OCI-LY7 (cell line): ENCODE data around the gene MRPS24. TPM values are rescaled to one million over a fixed set of nuclear protein-coding genes. Genes with fewer than 3 reads are reported as not detected.
"Not testable (repeated sequence)": the region's sequence is repeated elsewhere in the genome, so short reads cannot be mapped to it uniquely, and the experiment has no call there.

Experiments used
- BruUV-seq: library from RNA; stranded (reverse); fragments of 400-500 nt; replicated peaks from 2 replicates; lab custom pipeline; 2021; lab: Mats Ljungman, UMichigan
- CTCF ChIA-PET: fragments of 300-600 bp; sonication (Branson Sonifier 250); formaldehyde crosslinking; loops from one replicate; lab custom pipeline; 2022; ENCODE audit warnings: antibody characterized with exemption; ENCODE audit not compliant: unreplicated experiment; lab: Charles Lee
- POLR2A ChIA-PET: fragments of 300-600 bp; sonication (Branson Sonifier 250); formaldehyde crosslinking; loops from one replicate; lab custom pipeline; 2022; ENCODE audit warnings: antibody characterized with exemption; lab: Charles Lee
- DNase-seq: peaks from one replicate; pipeline ENCODE4 v3.0.0-alpha.2; 2015; ENCODE audit warnings: low spot score
- H2AFZ ChIP-seq: fragments of 200-600 bp; sonication (generic), shearing (Covaris generic); 2 replicates; pipeline ENCODE4 v1.6.1; 2014; ENCODE audit warnings: mild to moderate bottlenecking, antibody characterized with exemption, low read length, moderate library complexity
- H3K27ac ChIP-seq: fragments of 200-600 bp; sonication (generic); 2 replicates; pipeline ENCODE4 v1.5.1; 2014; ENCODE audit warnings: mixed run types, low read depth, mild to moderate bottlenecking, moderate library complexity, low read length, inconsistent platforms; ENCODE audit not compliant: poor library complexity, severe bottlenecking
- H3K36me3 ChIP-seq: fragments of 200-600 bp; sonication (generic); 2 replicates; pipeline ENCODE4 v1.6.1; 2014; ENCODE audit warnings: mild to moderate bottlenecking, antibody characterized with exemption, low read length, moderate library complexity, mixed read lengths; ENCODE audit not compliant: insufficient read depth
- H3K4me1 ChIP-seq: fragments of 200-600 bp; sonication (generic); 2 replicates; pipeline ENCODE4 v1.5.1; 2014; ENCODE audit warnings: mild to moderate bottlenecking, low read length; ENCODE audit not compliant: insufficient read depth, poor library complexity, severe bottlenecking
- H3K4me2 ChIP-seq: fragments of 200-600 bp; sonication (generic); 2 replicates; pipeline ENCODE4 v1.6.1; 2014; ENCODE audit warnings: mild to moderate bottlenecking, low read length
- H3K4me3 ChIP-seq: fragments of 200-600 bp; sonication (generic); 2 replicates; pipeline ENCODE4 v1.5.1; 2014; ENCODE audit warnings: mild to moderate bottlenecking, low read depth, low read length; ENCODE audit not compliant: poor library complexity, severe bottlenecking
- H3K79me2 ChIP-seq: fragments of 200-600 bp; sonication (generic); 2 replicates; pipeline ENCODE4 v1.6.1; 2016; ENCODE audit warnings: low read depth, mild to moderate bottlenecking, low read length, moderate library complexity, mixed read lengths; ENCODE audit not compliant: insufficient read depth
- H3K9me2 ChIP-seq: fragments of 200-600 bp; sonication (generic); 2 replicates; pipeline ENCODE4 v1.6.1; 2016; ENCODE audit warnings: mild to moderate bottlenecking, low read length, mixed read lengths; ENCODE audit not compliant: insufficient read depth
- H3K9me3 ChIP-seq: fragments of 200-600 bp; sonication (generic); 2 replicates; pipeline ENCODE4 v1.6.1; 2014; ENCODE audit warnings: mild to moderate bottlenecking, mixed run types, low read length, mixed read lengths
- H4K20me1 ChIP-seq: fragments of 200-600 bp; sonication (generic); 2 replicates; pipeline ENCODE4 v1.6.1; 2014; ENCODE audit warnings: mild to moderate bottlenecking, antibody characterized with exemption, low read length, moderate library complexity, mixed read lengths; ENCODE audit not compliant: insufficient read depth
- CTCF ChIP-seq: fragments of 200-600 bp; sonication (generic); conservative IDR thresholded peaks from 2 replicates; pipeline ENCODE4 v1.5.1; 2014; ENCODE audit warnings: mild to moderate bottlenecking, antibody characterized with exemption, low read length, moderate library complexity, mixed read lengths
- EZH2phosphoT487 ChIP-seq: fragments of 200-600 bp; sonication (generic); IDR thresholded peaks from 2 replicates; pipeline ENCODE4 v1.6.1; 2018; ENCODE audit warnings: low read depth, borderline replicate concordance, mild to moderate bottlenecking, mixed run types, antibody characterized with exemption, low read length, moderate library complexity, mixed read lengths
- intact Hi-C: fragments of 100-400 bp; cut with micrococcal nuclease; formaldehyde crosslinking; loops from one replicate; pipeline ENCODE4 v1.10.0; 2022; ENCODE audit not compliant: unreplicated experiment
- total RNA-seq, 2 experiments: library from RNA; depleted of rRNA in 1 of 2; stranded (reverse); fragments of >200 nt in 1 of 2; shearing (Covaris generic) in 1 of 2; gene quantifications; 2 replicates each; pipeline ENCODE4 v1.2.3, GENCODE V29; 2014 to 2022

The MRPS24 gene
- total RNA-seq, 2 experiments from 2014 or later, result 65.1 to 83.4 TPM

GRCh38 chr7:43902542-43903054, 33.3 kb upstream of the MRPS24 start:
- ChIA-PET POLR2A (no interaction called here), CTCF (no interaction called here)
- H3K9me3 ChIP-seq, result no peaks in the 10 kb centered on the region
- DNase-seq, result no peak
- no peaks in the 10 kb centered on the region for H3K79me2 ChIP-seq
- H4K20me1 ChIP-seq, result no peaks in the 10 kb centered on the region
- no peak overlapping the region for H3K27ac ChIP-seq
- no peak overlapping the region for H3K4me2 ChIP-seq
- no TSS peak for BruUV-seq
- no peaks in the 10 kb centered on the region for H3K36me3 ChIP-seq
- no peak overlapping the region for H3K4me3 ChIP-seq
- no peaks in the 10 kb centered on the region for H3K9me2 ChIP-seq
- intact Hi-C loops, result no loop called here
- TF ChIP-seq CTCF, result no peak
- no peak for TF ChIP-seq EZH2phosphoT487
- no peaks in the 10 kb centered on the region for H3K4me1 ChIP-seq
- H2AFZ ChIP-seq, result no peak overlapping the region

GRCh38 chr7:43898571-43898970, 29.3 kb upstream of the MRPS24 start:
- H2AFZ ChIP-seq, CTCF ChIA-PET, H3K27ac ChIP-seq, H3K4me1 ChIP-seq, BruUV-seq, H3K4me3 ChIP-seq, H3K4me2 ChIP-seq, H3K9me3 ChIP-seq, H3K9me2 ChIP-seq, H3K79me2 ChIP-seq, DNase-seq, intact Hi-C loops, H3K36me3 ChIP-seq, H4K20me1 ChIP-seq: not testable (repeated sequence)
- POLR2A ChIA-PET, result interaction anchor here (0.7 kb wide), 1 partner anchor 312 kb away, joined by 3 read pairs; no protein-coding TSS in a partner anchor

- intact Hi-C loops, result no loop called here
- BruUV-seq, result no TSS peak
- no peaks in the 10 kb centered on the region for H3K9me2 ChIP-seq
- H3K27ac ChIP-seq, result no peak overlapping the region
- H3K36me3 ChIP-seq, result no peaks in the 10 kb centered on the region
- H2AFZ ChIP-seq, result no peak overlapping the region
- ChIA-PET POLR2A (no interaction called here), CTCF (no interaction called here)
- TF ChIP-seq CTCF (no peak), EZH2phosphoT487 (no peak)
- DNase-seq, result no peak
- H3K9me3 ChIP-seq, result no peaks in the 10 kb centered on the region
- no peak overlapping the region for H3K4me3 ChIP-seq
- no peaks in the 10 kb centered on the region for H3K4me1 ChIP-seq
- no peak overlapping the region for H3K4me2 ChIP-seq
- H4K20me1 ChIP-seq, result no peaks in the 10 kb centered on the region
- H3K79me2 ChIP-seq, result no peaks in the 10 kb centered on the region
Observed at GRCh38 chr7:43895847-43896415, 26.6 kb upstream of the MRPS24 start.
